HT-29 (cell line): Measurements from ENCODE around the gene ZNF592. TPM values are rescaled to one million over a fixed set of nuclear protein-coding genes. Genes with fewer than 3 reads are reported as not detected.
A peak's percentile ranks its signal among the peaks of the same experiment; 100 is the strongest.

Experiments used
- DNase-seq: peaks from one replicate; pipeline ENCODE4 v3.0.0-alpha.2; 2015; ENCODE audit warnings: low spot score
- total RNA-seq: library from RNA; depleted of rRNA; stranded (reverse); fragments of >200 nt; shearing (Covaris generic); gene quantifications from 2 replicates; pipeline ENCODE4 v1.2.3, GENCODE V29; 2014

ZNF592 gene
- total RNA-seq, 1 experiment from 2014 or later = 27.5 TPM

DNA sequence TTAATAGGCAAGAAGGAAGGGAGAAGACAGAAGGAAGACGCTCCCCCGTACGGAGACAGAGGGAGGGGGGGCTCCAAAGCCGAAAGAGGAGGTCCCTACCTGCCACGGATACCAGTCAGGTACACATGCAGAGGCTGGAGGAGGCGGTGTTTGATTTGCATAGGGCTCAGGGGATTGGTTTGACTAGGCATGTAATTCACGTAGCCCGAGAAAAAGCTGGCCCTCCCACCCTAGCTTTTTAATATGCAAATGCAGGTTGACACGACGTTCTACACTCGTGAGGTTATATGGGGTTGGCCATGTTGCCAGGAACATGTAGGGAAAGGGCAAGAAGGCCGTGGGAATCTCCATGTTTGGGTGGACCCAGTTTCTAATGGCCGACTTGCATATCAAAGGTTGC lies 29.8 kb downstream of the ZNF592 start:
- no peak for DNase-seq

DNA sequence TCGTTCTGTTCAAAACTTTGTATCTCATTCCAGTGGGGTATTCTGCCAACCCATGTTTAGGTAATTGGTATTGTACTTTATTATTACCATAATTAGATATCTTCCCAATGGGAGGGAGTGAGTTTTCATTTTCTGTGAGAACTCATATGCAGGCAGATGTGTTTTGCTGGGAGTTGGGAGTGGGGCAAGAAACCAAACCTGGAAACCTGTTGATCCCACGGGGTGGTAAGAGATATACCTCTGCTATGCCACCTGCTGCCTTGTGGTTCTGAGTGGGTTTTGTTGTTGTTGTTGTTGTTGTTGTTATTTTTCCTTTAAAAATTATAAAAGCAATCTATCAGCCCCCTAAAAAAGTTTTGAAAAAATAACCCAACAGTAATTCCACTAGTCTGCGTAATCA lies 32.1 kb downstream of the ZNF592 start:
- DNase-seq = no peak

GRCh38 chr15:84781495-84781894 lies 33.1 kb downstream of the ZNF592 start:
- no peak for DNase-seq

DNA sequence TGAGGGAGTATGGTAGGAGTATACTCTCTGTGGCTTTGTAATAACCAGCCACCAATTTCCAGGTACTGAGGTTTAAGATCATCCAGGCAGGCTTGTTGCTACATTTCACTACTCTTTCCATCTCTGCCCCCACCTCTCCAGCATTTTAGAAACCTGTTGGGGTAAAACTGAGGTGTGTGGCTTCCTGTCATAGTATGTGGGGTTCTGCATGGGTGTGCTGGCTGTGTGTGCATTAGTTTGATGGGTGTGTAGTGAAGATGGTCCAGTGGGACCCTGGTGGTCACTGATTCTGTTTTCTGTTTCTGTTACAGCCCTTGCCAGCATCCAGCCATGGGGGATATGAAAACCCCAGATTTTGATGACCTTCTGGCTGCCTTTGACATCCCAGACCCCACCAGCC lies 34.0 kb downstream of the ZNF592 start:
- DNase-seq = no peak

GRCh38 chr15:84783493-84784251 lies 35.3 kb downstream of the ZNF592 start:
- no peak for DNase-seq

DNA sequence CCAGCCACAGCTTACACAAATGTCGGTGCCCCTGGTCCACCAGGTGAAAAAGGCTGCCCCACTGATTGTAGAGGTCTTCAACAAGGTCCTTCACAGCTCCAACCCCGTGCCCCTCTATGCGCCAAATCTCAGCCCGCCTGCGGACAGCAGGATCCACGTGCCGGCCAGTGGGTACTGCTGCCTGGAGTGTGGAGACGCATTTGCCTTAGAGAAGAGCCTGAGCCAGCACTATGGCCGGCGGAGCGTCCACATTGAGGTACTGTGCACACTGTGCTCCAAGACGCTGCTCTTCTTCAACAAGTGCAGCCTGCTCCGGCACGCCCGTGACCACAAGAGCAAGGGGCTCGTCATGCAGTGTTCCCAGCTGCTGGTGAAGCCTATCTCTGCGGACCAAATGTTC lies 35.9 kb downstream of the ZNF592 start:
- no peak for DNase-seq

- DNase-seq = no peak
These were observed 36.7 kb downstream of the ZNF592 start for GRCh38 chr15:84785053-84785452.

DNA sequence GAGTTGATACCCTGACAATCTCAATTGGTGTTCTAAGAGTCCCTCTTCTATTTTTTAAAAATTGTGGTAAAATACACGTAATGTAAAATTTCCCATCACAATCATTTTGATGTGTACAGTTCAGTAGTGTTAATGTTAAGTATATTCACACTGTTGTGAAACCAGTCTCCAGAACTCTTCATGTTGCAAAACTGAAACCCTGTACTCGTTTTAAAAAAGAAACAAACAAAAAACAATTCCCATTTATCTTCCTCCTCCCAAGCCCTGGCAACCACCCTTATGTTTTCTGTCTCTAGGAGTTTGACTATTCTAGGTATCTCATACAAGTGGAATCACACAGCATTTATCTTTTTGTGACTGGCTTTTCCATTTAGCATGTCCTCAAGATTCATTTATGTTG lies 40.1 kb downstream of the ZNF592 start:
- DNase-seq = no peak

- DNase-seq = no peak
These were observed 41.4 kb downstream of the ZNF592 start for GRCh38 chr15:84789762-84790161.

DNA sequence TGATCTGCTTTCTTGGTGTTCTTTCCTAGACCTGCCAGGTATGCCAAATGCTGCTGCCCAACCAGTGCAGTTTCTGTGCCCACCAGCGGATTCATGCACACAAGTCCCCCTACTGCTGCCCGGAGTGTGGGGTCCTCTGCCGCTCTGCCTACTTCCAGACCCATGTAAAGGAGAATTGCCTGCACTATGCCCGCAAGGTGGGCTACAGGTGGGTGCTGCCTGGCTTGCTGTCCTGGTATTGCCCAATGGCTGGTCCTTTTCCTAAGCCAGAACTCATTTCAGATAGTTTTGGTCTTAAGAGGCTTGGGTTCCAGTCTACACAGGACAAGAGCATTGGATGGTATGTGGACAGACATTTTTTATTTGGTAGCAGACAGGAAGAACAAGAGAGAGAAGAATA lies 42.3 kb downstream of the ZNF592 start:
- no peak for DNase-seq

DNA sequence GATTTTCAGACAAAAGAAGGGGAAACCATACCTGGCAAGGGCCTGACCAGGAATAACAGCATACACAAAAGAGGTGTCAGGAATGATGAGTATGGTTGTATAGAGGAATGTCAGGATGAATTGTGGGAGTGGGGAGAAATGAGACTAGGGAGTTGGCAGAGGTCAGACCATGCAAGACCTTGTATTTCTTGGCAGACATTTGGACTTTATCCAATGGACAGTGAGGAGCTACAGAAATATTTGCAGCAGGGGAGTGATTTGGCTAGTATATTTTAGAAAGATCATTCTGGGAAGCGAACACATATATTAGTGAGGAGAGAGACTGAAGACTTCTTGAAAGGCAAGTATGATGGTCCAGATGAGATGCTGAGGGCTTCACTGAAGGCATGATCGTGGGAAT lies 43.4 kb downstream of the ZNF592 start:
- DNase-seq = no peak

- no peak for DNase-seq
These were observed 45.2 kb downstream of the ZNF592 start for GRCh38 chr15:84793431-84794161.

- DNase-seq = no peak
These were observed 45.8 kb downstream of the ZNF592 start for GRCh38 chr15:84794162-84794547.

DNA sequence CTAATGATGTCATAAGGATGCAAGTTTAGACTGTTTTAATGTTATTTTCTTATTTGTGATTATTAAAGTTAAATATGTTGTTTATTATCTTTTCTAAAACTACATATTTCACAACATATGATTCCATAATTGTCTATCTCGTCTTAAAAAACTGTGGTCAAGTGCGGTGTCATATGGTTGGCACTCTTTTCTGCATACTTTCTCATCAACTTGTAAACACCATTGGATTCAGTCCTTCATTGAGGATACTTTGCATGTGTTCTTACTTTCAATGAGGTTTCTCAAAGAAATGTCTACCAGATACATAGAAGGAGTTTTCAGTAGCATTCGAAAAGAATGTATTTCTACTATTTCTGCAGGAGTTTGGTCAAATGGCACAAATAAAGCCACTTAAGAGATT lies 46.8 kb downstream of the ZNF592 start:
- DNase-seq = no peak

DNA sequence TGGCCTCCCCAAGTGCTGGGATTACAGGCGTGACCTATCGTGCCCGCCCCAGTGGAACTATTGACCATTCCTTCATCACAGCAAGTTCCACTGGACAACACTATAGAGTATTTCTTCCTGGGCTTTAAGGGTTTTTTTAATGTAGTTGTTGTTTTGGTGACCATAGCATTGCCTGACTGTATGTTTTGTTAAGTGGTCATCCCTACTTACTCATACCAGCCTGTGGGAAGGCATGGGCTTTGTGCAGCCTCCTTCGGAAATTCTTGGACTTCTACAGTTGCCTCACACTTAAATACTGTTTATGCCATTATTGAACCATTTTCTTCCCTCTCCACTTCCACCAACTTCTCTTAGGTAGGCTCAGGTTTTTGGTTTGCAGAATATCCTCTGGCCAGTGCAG lies 48.8 kb downstream of the ZNF592 start:
- DNase-seq = no peak

DNA sequence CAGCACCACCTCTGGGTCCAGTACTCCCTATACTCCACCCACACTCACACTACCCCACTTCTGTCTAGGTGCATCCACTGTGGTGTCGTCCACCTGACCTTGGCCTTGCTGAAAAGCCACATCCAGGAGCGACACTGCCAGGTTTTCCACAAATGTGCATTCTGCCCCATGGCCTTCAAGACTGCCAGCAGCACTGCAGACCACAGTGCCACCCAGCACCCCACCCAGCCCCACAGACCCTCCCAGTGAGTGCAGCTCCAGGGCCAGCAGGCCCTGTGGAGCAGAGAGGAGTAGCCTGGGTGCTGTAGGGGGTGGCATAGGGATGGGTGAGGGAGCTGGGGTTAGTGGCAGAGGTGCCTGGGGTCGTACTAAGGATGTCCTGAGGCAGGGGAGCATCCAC lies 49.4 kb downstream of the ZNF592 start:
- no peak for DNase-seq

- no peak for DNase-seq
These were observed 50.1 kb downstream of the ZNF592 start for GRCh38 chr15:84798436-84798946.

DNA sequence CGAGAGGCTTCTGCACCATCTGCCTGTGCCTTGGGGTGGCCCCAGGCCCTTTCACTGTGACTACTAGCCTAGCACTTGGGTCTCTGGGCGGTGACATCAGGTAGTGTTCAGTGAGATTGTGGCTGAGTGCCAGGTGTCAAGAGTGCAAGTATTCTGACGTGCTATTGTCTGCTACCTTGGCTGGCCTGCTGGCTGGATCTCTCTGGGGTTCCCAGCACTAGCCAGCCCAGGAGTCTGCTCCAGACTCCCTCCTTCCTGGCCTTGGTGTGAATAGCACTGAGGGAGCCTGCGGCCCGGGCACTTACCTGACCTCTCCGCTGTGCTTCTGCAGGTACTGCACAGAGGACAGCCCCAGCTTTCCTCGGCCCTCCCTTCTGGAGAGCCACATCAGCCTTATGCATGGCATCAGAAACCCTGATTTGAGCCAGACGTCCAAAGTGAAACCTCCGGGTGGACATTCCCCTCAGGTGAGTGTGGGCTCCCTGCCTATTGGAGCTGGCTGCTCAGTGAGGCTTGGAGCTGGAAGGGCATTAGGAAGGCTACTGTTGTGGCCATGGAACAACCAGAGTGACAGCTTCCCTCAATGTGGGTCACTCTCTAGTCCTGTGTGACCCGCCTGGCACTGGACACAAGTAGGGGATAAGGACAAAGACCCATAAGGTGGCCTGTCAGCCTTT lies 51.3 kb downstream of the ZNF592 start:
- peak; percentile 36 for DNase-seq

DNA sequence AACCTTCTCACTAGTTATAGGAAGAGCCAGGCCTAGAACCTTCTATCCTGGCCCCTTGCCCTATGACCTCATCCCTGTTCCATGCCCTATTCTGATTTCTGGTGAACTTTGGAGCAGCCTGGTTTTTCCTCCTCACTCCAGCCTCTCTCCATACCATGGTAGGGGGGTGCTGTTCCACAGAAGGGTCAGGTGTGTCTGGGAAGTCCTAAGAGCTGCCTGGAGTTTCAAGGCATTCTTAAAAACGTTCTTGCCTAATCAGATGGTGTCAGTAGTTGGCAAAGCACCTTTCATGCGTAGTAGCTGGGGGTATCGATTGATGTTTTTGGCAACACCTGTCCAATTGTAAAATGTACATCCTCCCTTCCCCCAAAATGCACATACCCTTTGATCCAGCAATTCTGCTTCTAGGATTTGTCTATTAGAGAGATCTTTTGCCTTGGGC lies 52.0 kb downstream of the ZNF592 start:
- no peak for DNase-seq

DNA sequence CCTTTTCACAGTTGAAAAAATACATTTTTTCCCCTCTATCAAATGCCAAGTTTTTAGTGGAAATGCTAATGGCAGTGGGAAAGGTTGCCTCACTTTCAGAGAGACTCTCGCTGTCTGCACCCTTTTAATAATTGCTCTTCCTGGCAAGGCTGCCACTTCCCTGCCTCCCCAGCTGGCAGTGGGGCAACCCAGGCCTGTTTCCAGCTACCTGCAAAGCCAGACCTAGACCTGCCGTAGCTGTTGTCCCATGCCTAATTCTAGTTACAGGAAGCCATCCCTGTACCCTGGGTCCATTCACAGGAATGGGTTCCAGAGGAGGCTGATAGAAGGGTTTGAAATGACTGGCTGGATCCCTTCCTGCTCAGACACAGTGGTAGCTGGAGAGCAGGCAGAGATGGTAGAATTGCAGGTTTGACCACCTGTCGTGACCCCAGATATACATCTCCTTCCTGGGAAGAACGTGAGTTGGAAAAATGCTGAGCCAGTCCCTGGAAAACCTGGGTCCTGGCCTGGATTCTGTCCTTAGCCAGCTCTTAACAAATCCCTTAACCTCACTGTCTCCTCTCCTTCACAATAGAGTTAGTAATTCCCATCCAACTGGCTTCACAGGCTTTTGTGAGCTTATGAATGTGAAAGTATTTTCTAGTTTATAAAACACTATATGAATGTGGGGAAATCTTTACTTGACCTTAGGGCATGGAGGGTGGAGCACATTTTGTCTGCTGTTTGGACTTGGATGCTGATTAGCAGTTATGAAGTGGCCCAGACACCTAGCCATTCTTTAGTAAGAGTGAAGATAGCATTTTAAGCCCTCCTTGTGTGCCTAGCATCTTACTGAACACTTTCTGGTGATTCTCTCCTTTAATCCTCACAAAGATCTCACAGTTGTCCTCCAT lies 55.9 kb downstream of the ZNF592 start:
- no peak for DNase-seq

DNA sequence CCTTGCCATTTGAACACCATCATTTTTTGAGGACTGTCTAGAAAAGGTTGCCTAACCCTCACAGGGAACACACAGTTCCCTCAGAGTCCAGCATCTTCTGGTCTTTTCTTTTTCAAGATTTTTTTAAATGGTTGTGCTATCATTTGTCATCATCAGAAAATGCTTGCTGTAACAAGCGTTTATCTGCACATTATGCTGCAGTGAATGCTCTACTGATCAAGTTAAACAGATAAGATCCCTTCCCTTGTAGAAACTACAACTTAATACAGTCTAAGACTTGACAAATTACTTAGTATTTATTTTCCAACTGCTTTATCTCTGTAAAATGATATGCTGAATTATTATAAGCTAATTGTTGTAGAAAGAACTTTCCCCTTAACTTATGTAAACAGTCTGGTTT lies 56.8 kb downstream of the ZNF592 start:
- DNase-seq = no peak
